NB4 (cell line): ENCODE data around the gene ITPK1.
A peak's percentile ranks its signal among the peaks of the same experiment; 100 is the strongest.

ENCODE experiments used
- POLR2A ChIP-seq: IDR thresholded peaks from 2 replicates; pipeline ENCODE4 v1.6.1; 2011; ENCODE audit warnings: mild to moderate bottlenecking; ENCODE audit not compliant: insufficient read length; ENCODE audit errors: extremely low read depth
- TF ChIP-seq, protein P1 (sequence below): IDR thresholded peaks from one replicate; pipeline ENCODE4 v1.5.1; 2012; ENCODE audit warnings: low read depth, low read length
- TF ChIP-seq, protein P2 (sequence below): IDR thresholded peaks from 2 replicates; pipeline ENCODE4 v1.6.1; 2011; ENCODE audit warnings: low read depth, low read length

DNA sequence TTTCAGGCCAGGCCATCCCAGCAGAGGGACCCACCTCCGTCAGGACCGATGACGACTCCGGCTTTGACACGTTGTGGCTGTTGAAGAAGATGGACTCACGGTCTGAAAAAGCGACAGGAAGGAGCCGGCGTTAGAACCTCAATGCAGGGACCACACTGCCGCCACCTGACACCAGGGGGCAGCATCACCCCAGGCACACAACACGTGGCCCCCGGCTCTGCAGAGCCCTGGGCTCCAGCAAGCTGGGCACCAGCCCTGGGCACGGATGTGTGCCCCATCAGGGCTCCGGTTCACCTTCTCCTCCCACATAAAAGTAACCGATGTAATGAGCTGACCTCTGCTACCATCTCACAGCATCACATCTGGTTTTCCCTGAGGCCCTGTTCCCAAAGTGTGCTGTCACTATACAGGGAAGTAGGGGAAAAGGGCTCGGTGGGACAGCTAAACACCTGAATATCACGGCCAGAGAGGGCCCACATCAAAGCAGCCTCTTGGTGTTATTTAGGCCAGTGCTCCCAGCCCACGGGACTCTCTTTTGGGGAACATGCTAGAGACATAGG is 163.7 kb downstream of the ITPK1 start:
- TF ChIP-seq POLR2A = no peak
- TF ChIP-seq, protein P1, sequence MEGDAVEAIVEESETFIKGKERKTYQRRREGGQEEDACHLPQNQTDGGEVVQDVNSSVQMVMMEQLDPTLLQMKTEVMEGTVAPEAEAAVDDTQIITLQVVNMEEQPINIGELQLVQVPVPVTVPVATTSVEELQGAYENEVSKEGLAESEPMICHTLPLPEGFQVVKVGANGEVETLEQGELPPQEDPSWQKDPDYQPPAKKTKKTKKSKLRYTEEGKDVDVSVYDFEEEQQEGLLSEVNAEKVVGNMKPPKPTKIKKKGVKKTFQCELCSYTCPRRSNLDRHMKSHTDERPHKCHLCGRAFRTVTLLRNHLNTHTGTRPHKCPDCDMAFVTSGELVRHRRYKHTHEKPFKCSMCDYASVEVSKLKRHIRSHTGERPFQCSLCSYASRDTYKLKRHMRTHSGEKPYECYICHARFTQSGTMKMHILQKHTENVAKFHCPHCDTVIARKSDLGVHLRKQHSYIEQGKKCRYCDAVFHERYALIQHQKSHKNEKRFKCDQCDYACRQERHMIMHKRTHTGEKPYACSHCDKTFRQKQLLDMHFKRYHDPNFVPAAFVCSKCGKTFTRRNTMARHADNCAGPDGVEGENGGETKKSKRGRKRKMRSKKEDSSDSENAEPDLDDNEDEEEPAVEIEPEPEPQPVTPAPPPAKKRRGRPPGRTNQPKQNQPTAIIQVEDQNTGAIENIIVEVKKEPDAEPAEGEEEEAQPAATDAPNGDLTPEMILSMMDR = peak; percentile 89
- TF ChIP-seq, protein P2, sequence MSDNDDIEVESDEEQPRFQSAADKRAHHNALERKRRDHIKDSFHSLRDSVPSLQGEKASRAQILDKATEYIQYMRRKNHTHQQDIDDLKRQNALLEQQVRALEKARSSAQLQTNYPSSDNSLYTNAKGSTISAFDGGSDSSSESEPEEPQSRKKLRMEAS = peak; percentile 97
